OCI-LY1 (cell line): ENCODE data around the gene POC1A.

Source experiments
- EZH2 ChIP-seq: fragments of 200-600 bp; sonication (generic), shearing (Covaris generic); IDR thresholded peaks from 2 replicates; pipeline ENCODE4 v1.8.0; 2017; ENCODE audit warnings: borderline replicate concordance, mixed run types, mild to moderate bottlenecking, antibody characterized with exemption, low read length, moderate library complexity, mixed read lengths
- TF ChIP-seq, protein P1 (sequence below): fragments of 200-600 bp; sonication (generic), shearing (Covaris generic); IDR thresholded peaks from 2 replicates; pipeline ENCODE4 v1.5.1; 2017; ENCODE audit warnings: mild to moderate bottlenecking, antibody characterized with exemption, low read length, moderate library complexity, mixed read lengths

DNA sequence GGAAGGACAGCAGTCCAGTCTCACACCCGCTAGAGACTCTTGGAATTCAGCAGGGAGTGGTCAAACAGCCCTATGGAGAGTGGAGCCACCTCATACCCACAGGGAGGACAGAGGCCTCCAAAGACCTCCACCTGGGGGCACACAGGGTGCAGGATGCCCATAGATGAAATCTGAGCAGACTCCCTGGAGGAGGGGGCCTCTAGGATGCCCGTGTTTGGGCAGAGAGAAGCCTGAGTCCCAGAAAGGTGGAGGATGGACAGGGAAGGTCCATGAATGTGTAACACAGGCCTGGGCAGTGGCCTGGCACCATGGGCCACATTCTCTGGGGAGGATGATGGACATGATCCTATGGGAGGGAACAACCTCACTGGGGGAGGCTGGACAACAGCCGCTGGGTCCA lies 119.6 kb downstream of the POC1A start:
- TF ChIP-seq, protein P1, sequence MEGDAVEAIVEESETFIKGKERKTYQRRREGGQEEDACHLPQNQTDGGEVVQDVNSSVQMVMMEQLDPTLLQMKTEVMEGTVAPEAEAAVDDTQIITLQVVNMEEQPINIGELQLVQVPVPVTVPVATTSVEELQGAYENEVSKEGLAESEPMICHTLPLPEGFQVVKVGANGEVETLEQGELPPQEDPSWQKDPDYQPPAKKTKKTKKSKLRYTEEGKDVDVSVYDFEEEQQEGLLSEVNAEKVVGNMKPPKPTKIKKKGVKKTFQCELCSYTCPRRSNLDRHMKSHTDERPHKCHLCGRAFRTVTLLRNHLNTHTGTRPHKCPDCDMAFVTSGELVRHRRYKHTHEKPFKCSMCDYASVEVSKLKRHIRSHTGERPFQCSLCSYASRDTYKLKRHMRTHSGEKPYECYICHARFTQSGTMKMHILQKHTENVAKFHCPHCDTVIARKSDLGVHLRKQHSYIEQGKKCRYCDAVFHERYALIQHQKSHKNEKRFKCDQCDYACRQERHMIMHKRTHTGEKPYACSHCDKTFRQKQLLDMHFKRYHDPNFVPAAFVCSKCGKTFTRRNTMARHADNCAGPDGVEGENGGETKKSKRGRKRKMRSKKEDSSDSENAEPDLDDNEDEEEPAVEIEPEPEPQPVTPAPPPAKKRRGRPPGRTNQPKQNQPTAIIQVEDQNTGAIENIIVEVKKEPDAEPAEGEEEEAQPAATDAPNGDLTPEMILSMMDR = no peak
- no peak for TF ChIP-seq EZH2
